Trophoblast cell (in vitro differentiated cells and primary cell): ENCODE data around the gene ABL1.

ENCODE experiments used
- DNase-seq, 2 donors: peaks; one replicate each; pipeline ENCODE4 v3.0.0-alpha.2; 2016
- H2AFZ ChIP-seq: 2 replicates; pipeline ENCODE4 v1.6.1; 2013; ENCODE audit warnings: low read length, moderate library complexity, mild to moderate bottlenecking; ENCODE audit not compliant: insufficient read depth, poor library complexity
- H2AK5ac ChIP-seq: 2 replicates; pipeline ENCODE4 v1.6.1; 2013; ENCODE audit warnings: mild to moderate bottlenecking, low read length
- H2BK120ac ChIP-seq: 2 replicates; pipeline ENCODE4 v1.6.1; 2013; ENCODE audit warnings: low read length, mild to moderate bottlenecking, moderate library complexity; ENCODE audit not compliant: insufficient read depth, poor library complexity
- H2BK12ac ChIP-seq: 2 replicates; pipeline ENCODE4 v1.6.1; 2013; ENCODE audit warnings: mild to moderate bottlenecking, low read length, moderate library complexity
- H2BK5ac ChIP-seq: 2 replicates; pipeline ENCODE4 v1.6.1; 2013; ENCODE audit warnings: low read length, low read depth, moderate library complexity, mild to moderate bottlenecking; ENCODE audit not compliant: poor library complexity
- H3K14ac ChIP-seq: 2 replicates; pipeline ENCODE4 v1.6.1; 2013; ENCODE audit warnings: mild to moderate bottlenecking, low read length
- H3K18ac ChIP-seq: 2 replicates; pipeline ENCODE4 v1.6.1; 2013; ENCODE audit warnings: mild to moderate bottlenecking, low read length
- H3K23ac ChIP-seq: 2 replicates; pipeline ENCODE4 v1.6.1; 2013; ENCODE audit warnings: low read length
- H3K27ac ChIP-seq: 2 replicates; pipeline ENCODE4 v1.5.1; 2013; ENCODE audit warnings: low read depth, mild to moderate bottlenecking, inconsistent platforms, low read length, moderate library complexity
- H3K27me3 ChIP-seq: 2 replicates; pipeline ENCODE4 v1.6.1; 2013; ENCODE audit warnings: inconsistent platforms, mild to moderate bottlenecking, low read length, moderate library complexity; ENCODE audit not compliant: insufficient read depth
- H3K36me3 ChIP-seq, 2 experiments: 1 replicate in 1 of 2; 2 replicates in 1 of 2; pipeline ENCODE4 v1.6.1; 2013; ENCODE audit warnings: low read length in 2 of 2, mild to moderate bottlenecking in 2 of 2, moderate library complexity in 1 of 2; ENCODE audit not compliant: insufficient read depth in 2 of 2, control insufficient read depth in 1 of 2
- H3K4ac ChIP-seq: 2 replicates; pipeline ENCODE4 v1.6.1; 2013; ENCODE audit warnings: low read depth, mild to moderate bottlenecking, low read length, moderate library complexity
- H3K4me1 ChIP-seq, 2 experiments: 1 replicate in 1 of 2; 2 replicates in 1 of 2; pipeline ENCODE4 v1.6.1; 2013; ENCODE audit warnings: low read length in 2 of 2, mild to moderate bottlenecking in 2 of 2, moderate library complexity in 1 of 2; ENCODE audit not compliant: insufficient read depth in 2 of 2, control insufficient read depth in 1 of 2
- H3K4me2 ChIP-seq: 2 replicates; pipeline ENCODE4 v1.6.1; 2013; ENCODE audit warnings: inconsistent platforms, mild to moderate bottlenecking, low read length, moderate library complexity
- H3K4me3 ChIP-seq: 2 replicates; pipeline ENCODE4 v1.5.1; 2013; ENCODE audit warnings: mild to moderate bottlenecking, low read depth, low read length, inconsistent platforms
- H3K79me1 ChIP-seq: one replicate; pipeline ENCODE4 v1.6.1; 2013; ENCODE audit warnings: low read length
- H3K79me2 ChIP-seq: 2 replicates; pipeline ENCODE4 v1.6.1; 2013; ENCODE audit warnings: low read length, mild to moderate bottlenecking; ENCODE audit not compliant: control insufficient read depth, insufficient read depth, poor library complexity
- H3K9ac ChIP-seq: 2 replicates; pipeline ENCODE4 v1.6.1; 2013; ENCODE audit warnings: mild to moderate bottlenecking, low read length
- H3K9me3 ChIP-seq: 2 replicates; pipeline ENCODE4 v1.6.1; 2013; ENCODE audit warnings: low read depth, mild to moderate bottlenecking, control low read depth, inconsistent platforms, low read length; ENCODE audit not compliant: insufficient read depth
- H4K12ac ChIP-seq: 2 replicates; pipeline ENCODE4 v1.6.1; 2013; ENCODE audit warnings: low read depth, mild to moderate bottlenecking, low read length, moderate library complexity
- H4K8ac ChIP-seq: 2 replicates; pipeline ENCODE4 v1.6.1; 2013; ENCODE audit warnings: low read depth, mild to moderate bottlenecking, low read length, moderate library complexity
- H4K91ac ChIP-seq: one replicate; pipeline ENCODE4 v1.6.1; 2013; ENCODE audit warnings: low read depth, mild to moderate bottlenecking, low read length, moderate library complexity
- WGBS: extraction: QIAGEN DNeasy Blood & Tissue Kit; methylation state at CpG from one replicate; pipeline ENCODE4 v1.1.7; 2013; ENCODE audit warnings: missing lambda C conversion rate; ENCODE audit not compliant: insufficient read length, insufficient coverage; ENCODE audit errors: extremely low coverage; 5-methylcytosine and 5-hydroxymethylcytosine counted together

Gene ABL1

DNA sequence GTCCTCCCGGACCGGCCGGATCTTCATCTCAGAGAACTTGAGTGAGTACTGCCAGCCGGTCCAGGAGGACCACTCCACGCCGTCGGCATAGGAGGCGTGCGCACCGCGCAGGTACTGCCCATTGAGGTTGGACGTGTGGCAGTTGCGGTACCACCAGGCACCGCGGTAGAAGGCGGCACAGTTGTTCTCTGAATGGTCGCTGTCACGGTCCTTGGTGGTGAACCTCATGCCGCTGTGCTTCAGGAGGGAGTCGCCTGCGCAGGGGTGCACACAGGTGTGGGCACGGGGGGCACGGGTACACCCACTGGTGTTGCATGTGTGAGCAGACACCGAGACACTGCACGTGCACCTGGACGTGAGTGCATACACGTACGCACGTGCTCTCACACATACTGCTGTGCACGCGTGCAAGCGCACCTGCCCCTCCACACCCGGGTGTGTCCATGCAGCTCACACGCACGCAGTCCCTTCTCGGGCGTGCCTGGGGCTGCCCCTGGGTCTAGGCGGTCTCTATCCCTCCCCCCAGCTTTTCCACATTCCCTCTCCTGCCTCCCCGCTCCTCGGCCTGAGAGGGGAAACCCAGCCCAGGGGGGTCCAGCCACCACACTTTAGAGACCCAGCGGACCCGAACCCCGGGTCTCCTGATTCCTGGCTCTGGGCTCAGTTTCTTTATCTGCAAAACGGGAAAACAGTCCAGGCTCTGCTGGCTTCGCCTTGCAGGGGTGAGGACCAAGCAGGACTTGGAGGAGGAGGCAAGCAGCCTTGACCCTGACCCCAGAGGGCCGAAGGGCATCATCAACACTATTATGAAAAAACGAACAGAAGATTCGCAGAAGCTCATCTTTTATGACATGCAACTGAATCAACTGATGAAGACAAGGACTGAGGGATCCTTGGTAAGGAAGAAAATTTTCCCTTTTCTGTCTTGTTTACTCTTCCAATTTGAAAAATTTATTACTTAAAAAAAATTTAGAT is 69.3 kb downstream of the ABL1 start:
- no peak overlapping the region for H2BK120ac ChIP-seq
- H3K27me3 ChIP-seq: no peaks in the 10 kb centered on the region
- no peak overlapping the region for H2AK5ac ChIP-seq
- no peak overlapping the region for H2BK12ac ChIP-seq
- H2AFZ ChIP-seq: no peak overlapping the region
- H3K36me3 ChIP-seq: no peaks in the 10 kb centered on the region
- H3K18ac ChIP-seq: no peak overlapping the region
- H4K12ac ChIP-seq: no peak overlapping the region
- no peak overlapping the region for H3K27ac ChIP-seq
- no peak overlapping the region for H4K8ac ChIP-seq
- H3K14ac ChIP-seq: no peak overlapping the region
- WGBS: no CpG with 5 or more reads among the region's 48 CpGs
- H3K79me2 ChIP-seq: no peaks in the 10 kb centered on the region
- no peak overlapping the region for H3K4me3 ChIP-seq
- no peaks in the 10 kb centered on the region for H3K79me1 ChIP-seq
- no peak for DNase-seq
- H3K23ac ChIP-seq: no peak overlapping the region
- H4K91ac ChIP-seq: no peak overlapping the region
- no peaks in the 10 kb centered on the region for H3K9me3 ChIP-seq
- no peak overlapping the region for H2BK5ac ChIP-seq
- no peak overlapping the region for H3K9ac ChIP-seq
- H3K4me1 ChIP-seq: no peaks in the 10 kb centered on the region
- H3K4ac ChIP-seq: no peak overlapping the region
- no peak overlapping the region for H3K4me2 ChIP-seq

DNA sequence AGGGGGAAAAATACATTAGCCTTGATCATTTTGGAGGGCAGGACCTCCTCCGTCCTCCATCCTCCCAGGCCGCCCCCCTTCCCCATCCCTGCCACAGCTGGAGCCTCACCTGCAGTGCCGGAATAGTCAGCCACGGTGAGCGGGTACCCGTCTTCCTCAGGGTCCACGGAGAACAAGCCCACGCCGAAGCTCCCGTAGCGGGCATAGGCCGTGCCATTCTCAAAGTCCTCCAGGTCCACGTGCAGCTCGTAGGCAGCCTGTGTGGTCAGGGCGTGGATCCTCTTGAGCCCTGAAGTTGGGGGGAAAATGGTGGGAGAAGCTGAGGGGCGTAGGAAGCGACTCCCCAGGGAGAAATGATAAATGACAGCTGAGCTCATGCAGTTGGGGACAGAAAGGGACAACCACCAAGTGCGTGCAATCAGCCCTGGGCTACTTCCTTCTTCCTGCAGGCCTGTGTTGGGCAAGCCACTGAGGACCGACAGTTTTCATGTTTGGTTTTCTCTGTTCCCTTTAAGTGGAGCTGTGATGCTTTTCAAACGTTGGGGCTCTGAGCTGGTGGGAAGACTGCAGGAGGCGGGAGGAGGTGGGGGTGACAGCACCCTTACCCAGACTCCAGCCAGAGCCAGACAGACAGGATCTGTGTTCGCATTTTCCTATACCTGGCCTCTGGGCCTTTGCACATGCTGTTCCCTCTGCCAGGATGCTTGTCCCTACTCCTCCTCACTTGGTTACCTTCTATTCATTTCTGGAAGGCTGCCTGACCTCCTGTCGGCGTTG is 70.3 kb downstream of the ABL1 start:
- H3K27me3 ChIP-seq: no peaks in the 10 kb centered on the region
- H2AFZ ChIP-seq: no peak overlapping the region
- no peaks in the 10 kb centered on the region for H3K36me3 ChIP-seq
- no peak overlapping the region for H2BK12ac ChIP-seq
- H4K8ac ChIP-seq: no peak overlapping the region
- H3K23ac ChIP-seq: no peak overlapping the region
- no peaks in the 10 kb centered on the region for H3K79me1 ChIP-seq
- H3K18ac ChIP-seq: no peak overlapping the region
- no peak overlapping the region for H3K4ac ChIP-seq
- H3K14ac ChIP-seq: no peak overlapping the region
- H3K4me3 ChIP-seq: no peak overlapping the region
- no peaks in the 10 kb centered on the region for H3K4me1 ChIP-seq
- H3K9me3 ChIP-seq: no peaks in the 10 kb centered on the region
- H3K79me2 ChIP-seq: no peaks in the 10 kb centered on the region
- no peak overlapping the region for H4K91ac ChIP-seq
- no CpG with 5 or more reads among the region's 24 CpGs for WGBS
- H3K27ac ChIP-seq: no peak overlapping the region
- no peak overlapping the region for H2BK120ac ChIP-seq
- H3K4me2 ChIP-seq: no peak overlapping the region
- H4K12ac ChIP-seq: no peak overlapping the region
- H2AK5ac ChIP-seq: no peak overlapping the region
- no peak overlapping the region for H3K9ac ChIP-seq
- no peak overlapping the region for H2BK5ac ChIP-seq
- DNase-seq: no peak

GRCh38 chr9:130905902-130906734 is 71.1 kb downstream of the ABL1 start:
- Histone ChIP-seq H2BK120ac (no peak overlapping the region), H3K4me1 (no peaks in the 10 kb centered on the region), H2AFZ (no peak overlapping the region), H2BK5ac (no peak overlapping the region), H3K14ac (no peak overlapping the region), H3K27ac (no peak overlapping the region), H3K4ac (no peak overlapping the region), H3K4me3 (no peak overlapping the region), H3K23ac (no peak overlapping the region), H4K8ac (no peak overlapping the region), H3K36me3 (no peaks in the 10 kb centered on the region), H3K79me2 (no peaks in the 10 kb centered on the region), H3K79me1 (no peaks in the 10 kb centered on the region), H4K12ac (no peak overlapping the region), H4K91ac (no peak overlapping the region), H2BK12ac (no peak overlapping the region), H3K9me3 (no peaks in the 10 kb centered on the region), H3K27me3 (no peaks in the 10 kb centered on the region), H3K9ac (no peak overlapping the region), H3K18ac (no peak overlapping the region), H3K4me2 (no peak overlapping the region), H2AK5ac (no peak overlapping the region)
- WGBS: no CpG with 5 or more reads among the region's 24 CpGs
- no peak for DNase-seq

- Histone ChIP-seq H3K79me1 (no peaks in the 10 kb centered on the region), H4K12ac (no peak overlapping the region), H3K4me1 (no peaks in the 10 kb centered on the region), H3K27me3 (no peaks in the 10 kb centered on the region), H3K9me3 (peaks cover 5% of the 10 kb centered on the region), H3K27ac (no peak overlapping the region), H3K4me3 (no peak overlapping the region), H2AFZ (no peak overlapping the region), H2AK5ac (no peak overlapping the region), H3K9ac (no peak overlapping the region), H2BK12ac (no peak overlapping the region), H3K14ac (no peak overlapping the region), H2BK120ac (no peak overlapping the region), H3K23ac (no peak overlapping the region), H3K36me3 (no peaks in the 10 kb centered on the region), H3K18ac (no peak overlapping the region), H4K91ac (no peak overlapping the region), H4K8ac (no peak overlapping the region), H2BK5ac (no peak overlapping the region), H3K4ac (no peak overlapping the region), H3K79me2 (no peaks in the 10 kb centered on the region), H3K4me2 (no peak overlapping the region)
- no CpG with 5 or more reads among the region's 21 CpGs for WGBS
- DNase-seq: no peak
These were observed 71.8 kb downstream of the ABL1 start for GRCh38 chr9:130906735-130907416.
